ENCODE data around the gene SVOP. TPM values are rescaled to one million over a fixed set of nuclear protein-coding genes. Genes with fewer than 3 reads are reported as not detected.

SVOP gene
- total and polyA plus RNA-seq, 2 of the 8 experiments (the other 6 are each of a cell fraction or from before 2014, with no cell fraction given), result 0.06 TPM; not detected in 1

GRCh38 chr12:109057376-109057775 lies 36.5 kb upstream of the SVOP start (continued):
- no peak for TF ChIP-seq CHD7 (IDR thresholded peaks at IDR 0.05; ENCODE audit: insufficient replicate concordance, low read length)
- TF ChIP-seq MAFK (IDR thresholded peaks at IDR 0.05; ENCODE audit: low read depth, low read length), result no peak
- no peak for TF ChIP-seq RBBP5 (IDR thresholded peaks at IDR 0.05; ENCODE audit: borderline replicate concordance, low read depth, low read length)
